Esophagus (tissue), 2 donors: ENCODE data around the gene CYB5R2. TPM values are rescaled to one million over a fixed set of nuclear protein-coding genes. Genes with fewer than 3 reads are reported as not detected.

Experiments
- H3K27ac ChIP-seq, 2 donors: one replicate each; pipeline ENCODE4 v1.5.1; 2013; ENCODE audit warnings: low read depth in 2 of 2, mild to moderate bottlenecking in 2 of 2, inconsistent platforms in 1 of 2, low read length in 1 of 2, moderate library complexity in 1 of 2
- H3K27me3 ChIP-seq, 2 donors: one replicate each; pipeline ENCODE4 v1.6.1; 2013; ENCODE audit warnings: low read length in 2 of 2, control low read depth in 1 of 2, mild to moderate bottlenecking in 1 of 2; ENCODE audit not compliant: insufficient read depth in 2 of 2, control insufficient read depth in 1 of 2
- H3K36me3 ChIP-seq, 2 donors: one replicate each; pipeline ENCODE4 v1.6.1; 2013; ENCODE audit warnings: low read length in 1 of 2; ENCODE audit not compliant: control insufficient read depth in 2 of 2, insufficient read depth in 2 of 2
- H3K4me1 ChIP-seq, 2 donors: one replicate each; pipeline ENCODE4 v1.6.1; 2013; ENCODE audit warnings: low read length in 1 of 2; ENCODE audit not compliant: control insufficient read depth in 2 of 2, insufficient read depth in 2 of 2
- H3K4me3 ChIP-seq, 2 donors: one replicate each; pipeline ENCODE4 v1.5.1; 2013; ENCODE audit warnings: low read length in 2 of 2, mild to moderate bottlenecking in 2 of 2, low read depth in 1 of 2, moderate library complexity in 1 of 2
- H3K9me3 ChIP-seq, 2 donors: one replicate each; pipeline ENCODE4 v1.6.1; 2013; ENCODE audit warnings: mild to moderate bottlenecking in 2 of 2, low read depth in 1 of 2, low read length in 1 of 2, moderate library complexity in 1 of 2; ENCODE audit not compliant: control insufficient read depth in 2 of 2, insufficient read depth in 1 of 2
- WGBS, 2 donors: extraction: QIAGEN DNeasy Blood & Tissue Kit; methylation state at CpG; one replicate each; pipeline ENCODE4 v1.1.7; 2013; 5-methylcytosine and 5-hydroxymethylcytosine counted together
- polyA plus RNA-seq, 2 donors: library from polyadenylated mRNA; stranded (reverse); fragments of 200-250 nt; gene quantifications; one replicate each; pipeline ENCODE4 v1.2.3, GENCODE V29; 2013
- donor health status: healthy with polysubstance abuse.
- donor health status: Bipolar disorder and iron deficiency.

Gene CYB5R2
- polyA plus RNA-seq, 2 donors, result 10.0 to 20.7 TPM

DNA sequence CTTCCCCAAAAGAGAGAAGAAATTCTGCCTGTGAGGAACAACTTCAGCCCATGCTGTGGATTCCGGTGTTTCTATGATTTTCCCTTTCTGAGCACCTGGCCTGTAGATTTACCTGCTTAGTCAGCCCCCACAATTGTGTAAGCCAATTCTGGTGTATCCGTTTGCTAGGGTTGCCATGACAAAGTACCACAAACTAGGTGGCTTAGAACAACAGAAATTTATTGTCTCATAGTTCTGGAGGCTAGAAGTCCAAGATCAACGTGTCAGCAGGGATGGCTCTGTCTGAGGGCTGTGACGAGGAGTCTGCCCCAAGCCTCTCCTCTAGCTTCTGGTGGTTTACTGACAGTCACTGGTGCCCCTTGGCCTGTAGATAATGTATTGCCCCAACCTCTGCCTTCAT lies 15.9 kb upstream of the CYB5R2 start:
- peaks cover 0 to 3% of the 10 kb centered on the region in 2 donors for H3K27me3 ChIP-seq
- H3K4me3 ChIP-seq, result no peak overlapping the region
- 54 to 68% methylated on average over 4 of the region's 4 CpGs for WGBS, 2 donors
- no peaks in the 10 kb centered on the region for H3K36me3 ChIP-seq
- H3K27ac ChIP-seq, result no peak overlapping the region
- H3K4me1 ChIP-seq, result no peaks in the 10 kb centered on the region
- no peaks in the 10 kb centered on the region for H3K9me3 ChIP-seq

DNA sequence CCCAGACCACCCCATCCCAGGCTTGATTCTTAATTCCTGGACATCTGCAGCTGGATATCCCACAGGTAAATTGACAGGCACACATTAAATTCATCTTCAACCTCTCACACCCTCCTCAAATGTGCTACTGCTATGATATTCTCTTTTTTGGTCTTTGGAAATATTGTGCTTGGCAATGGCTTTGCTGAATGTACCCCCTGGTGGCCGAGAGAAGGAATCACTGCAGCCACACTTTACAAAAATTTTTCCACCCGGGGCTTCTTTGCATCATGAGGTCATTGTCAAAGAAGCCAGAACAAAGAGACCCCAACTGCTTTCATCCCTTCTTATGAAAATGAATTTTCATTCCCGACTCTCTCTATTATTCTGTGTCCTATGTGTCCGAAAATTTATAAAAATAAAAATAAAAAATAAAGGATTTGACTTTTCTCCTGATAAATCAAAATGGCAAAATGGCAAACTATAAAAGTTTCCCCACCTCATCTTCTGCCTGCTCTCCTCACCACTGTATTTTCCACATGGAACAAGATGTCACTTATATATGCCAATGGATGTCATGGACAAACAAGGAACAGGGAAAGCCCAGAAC lies 15.0 kb upstream of the CYB5R2 start:
- Histone ChIP-seq H3K36me3 (no peaks in the 10 kb centered on the region), H3K9me3 (no peaks in the 10 kb centered on the region)
- WGBS, 2 donors, result 13 to 14% methylated on average over 4 of the region's 4 CpGs

DNA sequence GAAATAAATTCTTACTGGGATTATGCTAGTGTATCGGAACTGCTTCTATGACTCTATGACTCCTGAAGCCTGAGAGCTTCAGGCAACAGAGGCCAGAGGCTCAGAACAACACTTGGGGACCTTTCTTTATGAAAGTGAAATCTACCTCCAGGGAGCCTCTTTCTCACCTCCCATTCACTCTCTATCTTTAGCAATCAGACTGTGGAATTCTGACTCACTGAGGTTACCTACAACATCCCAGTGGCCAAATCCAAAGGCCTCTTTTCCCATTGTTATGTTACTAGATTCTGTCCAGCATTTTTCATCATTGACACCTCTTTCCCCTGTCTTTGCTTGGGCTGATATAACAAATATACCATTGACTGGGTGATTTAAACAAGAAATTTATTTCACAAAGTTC lies 14.1 kb upstream of the CYB5R2 start:
- H3K27me3 ChIP-seq, result no peaks in the 10 kb centered on the region
- H3K4me1 ChIP-seq, result no peaks in the 10 kb centered on the region
- no peak overlapping the region for H3K27ac ChIP-seq
- 98 to 100% methylated on average over 1 of the region's 1 CpG for WGBS, 2 donors
- H3K4me3 ChIP-seq, result no peak overlapping the region
- no peaks in the 10 kb centered on the region for H3K9me3 ChIP-seq
- H3K36me3 ChIP-seq, result no peaks in the 10 kb centered on the region

More for the DNA sequence above, 15.0 kb upstream of the CYB5R2 start:
- no peaks in the 10 kb centered on the region for H3K4me1 ChIP-seq
- no peak overlapping the region for H3K4me3 ChIP-seq
- H3K27me3 ChIP-seq, result no peaks in the 10 kb centered on the region
- H3K27ac ChIP-seq, result no peak overlapping the region

DNA sequence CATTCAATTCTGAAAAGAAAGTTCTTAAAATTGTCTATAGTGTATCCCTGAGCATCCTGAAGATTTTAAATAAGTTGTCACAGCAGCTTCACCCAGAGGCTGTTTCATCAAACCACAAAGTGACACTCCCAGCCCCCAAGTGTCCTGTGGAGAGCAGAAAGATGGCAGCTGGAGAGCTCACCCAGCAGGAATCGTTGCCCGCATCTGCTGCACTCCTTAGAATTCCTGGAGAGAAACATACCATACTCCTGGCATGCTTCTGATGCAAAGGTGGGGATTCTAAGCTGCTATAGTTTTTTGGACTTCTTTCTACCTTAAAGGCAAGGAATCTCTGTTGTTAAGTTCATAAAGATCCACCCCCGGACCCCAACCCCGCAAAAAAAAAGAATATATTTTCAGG lies 13.5 kb upstream of the CYB5R2 start:
- WGBS, 2 donors, result 85 to 91% methylated on average over 4 of the region's 4 CpGs
- H3K4me3 ChIP-seq, result no peak overlapping the region
- no peaks in the 10 kb centered on the region for H3K4me1 ChIP-seq
- no peaks in the 10 kb centered on the region for H3K9me3 ChIP-seq
- H3K27ac ChIP-seq, result no peak overlapping the region
- H3K36me3 ChIP-seq, result no peaks in the 10 kb centered on the region
- H3K27me3 ChIP-seq, result no peaks in the 10 kb centered on the region

DNA sequence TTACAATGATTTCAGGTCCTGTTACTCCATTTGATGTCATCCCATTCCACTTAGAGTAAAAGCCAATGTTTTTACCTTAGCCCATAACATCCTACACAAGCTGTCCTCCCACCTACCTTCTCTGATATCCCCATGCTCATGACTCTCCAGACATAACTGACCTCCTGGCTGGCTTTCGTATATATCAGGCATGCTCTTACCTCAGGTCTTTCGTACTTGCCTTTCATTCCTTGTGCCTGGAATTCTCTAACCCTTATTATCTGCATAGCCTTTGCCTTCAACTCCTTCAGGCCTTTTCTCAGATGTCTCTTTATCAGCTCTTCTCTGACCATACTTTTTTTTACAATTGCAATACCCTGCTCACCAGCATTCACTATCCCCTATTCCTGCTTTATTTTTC lies 10.3 kb upstream of the CYB5R2 start:
- no peak overlapping the region for H3K4me3 ChIP-seq
- H3K9me3 ChIP-seq, result no peaks in the 10 kb centered on the region
- H3K36me3 ChIP-seq, result no peaks in the 10 kb centered on the region
- no peaks in the 10 kb centered on the region for H3K27me3 ChIP-seq
- H3K4me1 ChIP-seq, result no peaks in the 10 kb centered on the region
- H3K27ac ChIP-seq, result no peak overlapping the region
- WGBS, 2 donors, result 88 to 95% methylated on average over 2 of the region's 2 CpGs

DNA sequence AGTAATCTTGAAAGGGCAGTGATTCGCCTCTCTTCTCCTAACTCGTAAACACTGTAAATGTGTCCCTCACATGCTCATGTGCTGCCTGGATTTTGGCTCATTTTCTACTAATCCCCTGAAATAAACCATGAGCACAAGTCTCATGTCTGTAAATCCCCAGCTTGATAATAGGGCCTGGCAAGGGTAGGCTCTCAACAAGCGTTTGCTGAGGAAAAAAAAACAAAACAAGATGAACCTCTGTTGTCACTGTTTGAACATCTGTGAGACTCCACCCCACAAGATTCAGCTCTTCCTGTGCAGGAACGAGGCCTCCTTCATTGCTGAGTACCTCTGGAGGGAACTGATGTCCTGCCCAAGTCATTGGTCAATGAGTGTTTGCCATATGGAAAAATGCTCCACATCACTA lies 4.5 kb upstream of the CYB5R2 start:
- H3K9me3 ChIP-seq, result no peaks in the 10 kb centered on the region
- H3K4me1 ChIP-seq, result peaks cover 1 to 9% of the 10 kb centered on the region in 2 donors
- 21 to 38% methylated on average over 4 of the region's 4 CpGs for WGBS, 2 donors
- H3K4me3 ChIP-seq, result no peak overlapping the region
- no peak overlapping the region for H3K27ac ChIP-seq
- H3K36me3 ChIP-seq, result no peaks in the 10 kb centered on the region
- no peaks in the 10 kb centered on the region for H3K27me3 ChIP-seq

DNA sequence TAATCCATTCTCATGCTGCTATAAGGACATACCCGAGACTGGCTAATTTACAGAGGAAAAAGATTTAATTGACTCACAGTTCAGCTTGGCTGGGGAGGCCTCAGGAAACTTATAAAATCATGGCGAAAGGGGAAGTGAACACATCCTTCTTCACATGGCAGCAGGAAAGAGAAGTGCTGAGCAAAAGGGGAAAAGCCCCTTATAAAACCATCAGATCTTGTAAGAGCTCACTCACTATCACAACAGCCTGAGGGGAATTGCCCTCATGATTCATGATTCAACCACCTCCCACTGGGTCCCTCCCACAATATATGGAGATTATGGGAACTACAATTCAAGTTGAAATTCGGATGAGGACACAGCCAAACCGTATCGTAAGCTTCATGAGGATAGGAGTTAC lies 3.8 kb upstream of the CYB5R2 start:
- Histone ChIP-seq H3K27ac (no peak overlapping the region), H3K4me3 (no peak overlapping the region), H3K36me3 (no peaks in the 10 kb centered on the region), H3K4me1 (peaks cover 7 to 16% of the 10 kb centered on the region in 2 donors), H3K27me3 (no peaks in the 10 kb centered on the region), H3K9me3 (no peaks in the 10 kb centered on the region)
- 44 to 48% methylated on average over 5 of the region's 5 CpGs for WGBS, 2 donors

DNA sequence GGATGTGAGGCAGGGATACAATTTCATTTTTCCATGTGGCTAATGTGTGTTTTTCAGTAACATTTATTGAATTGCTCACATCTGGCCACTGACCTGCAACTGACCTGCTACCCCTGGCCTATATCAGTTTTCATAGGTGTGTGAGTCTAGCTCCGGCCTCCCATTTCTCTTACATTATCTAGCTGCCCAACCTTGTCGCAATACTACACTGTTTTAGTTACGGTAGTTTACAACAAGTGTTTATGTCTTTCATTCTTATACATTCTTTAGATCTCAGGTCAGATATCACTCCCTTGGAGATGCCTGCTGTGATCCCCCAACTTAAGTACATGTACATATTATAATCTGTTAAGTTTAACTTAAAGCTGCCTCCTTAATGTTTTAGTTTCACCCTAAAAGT lies 2.3 kb upstream of the CYB5R2 start:
- Histone ChIP-seq H3K9me3 (no peaks in the 10 kb centered on the region), H3K4me1 (peaks cover 7 to 20% of the 10 kb centered on the region in 2 donors), H3K27ac (no peak overlapping the region), H3K4me3 (no peak overlapping the region), H3K36me3 (no peaks in the 10 kb centered on the region), H3K27me3 (no peaks in the 10 kb centered on the region)
- WGBS, 2 donors, result 79 to 96% methylated on average over 3 of the region's 3 CpGs

DNA sequence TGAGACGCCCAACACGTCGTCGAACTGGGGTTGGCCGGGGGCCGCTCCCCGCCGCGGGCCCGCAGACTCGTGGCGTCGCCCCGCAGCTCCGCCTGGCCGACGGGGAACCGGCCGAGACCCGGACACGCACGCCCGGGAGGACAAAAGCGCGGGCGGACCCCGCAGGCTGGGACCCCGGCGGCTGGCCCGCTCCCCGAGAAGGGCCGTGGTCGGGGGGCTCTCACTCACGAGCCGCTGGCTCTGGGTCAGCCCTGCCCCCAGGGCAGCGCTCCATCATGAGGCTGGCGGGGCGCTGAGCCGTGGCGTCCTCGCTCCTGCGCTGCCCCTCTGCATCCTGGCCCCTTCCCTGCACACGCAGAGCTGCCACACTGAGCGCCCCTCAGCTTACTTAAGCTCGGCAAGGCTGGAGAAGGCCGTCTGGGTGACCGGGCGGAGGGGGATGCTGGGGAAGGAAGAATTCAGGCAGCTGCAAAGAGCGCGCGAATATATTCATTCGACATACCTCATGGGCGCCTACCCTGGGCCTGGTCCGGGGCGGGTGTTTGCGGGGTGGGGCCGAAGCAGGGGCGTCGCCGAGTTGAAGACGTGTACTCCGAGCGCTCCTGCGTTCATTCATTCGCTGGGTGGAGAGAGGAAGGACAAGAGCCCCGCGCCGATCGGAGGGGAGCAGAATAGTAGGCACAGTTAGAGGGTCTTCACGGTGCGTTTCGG lies 579 bp upstream of the CYB5R2 start:
- WGBS, 2 donors, result 3% methylated on average over 72 of the region's 72 CpGs
- Histone ChIP-seq H3K36me3 (no peaks in the 10 kb centered on the region), H3K9me3 (no peaks in the 10 kb centered on the region), H3K4me3 (peak overlapping the region; percentile 51 to 58), H3K4me1 (peaks cover 7 to 20% of the 10 kb centered on the region in 2 donors), H3K27ac (peak overlapping the region; percentile 63 to 78), H3K27me3 (no peaks in the 10 kb centered on the region)
